HEK293 (cell line): ENCODE results near the gene ZAP70.

Source experiments
- CTCF ChIA-PET: fragments of 350-600 bp; formaldehyde crosslinking; extraction: SDS; loops from one replicate; lab custom pipeline; 2021; ENCODE audit warnings: antibody characterized with exemption; lab: Yijun Ruan, JAX
- POLR2A ChIA-PET: fragments of 300-600 bp; formaldehyde crosslinking; extraction: SDS; loops from one replicate; lab custom pipeline; 2020; ENCODE audit warnings: antibody characterized with exemption, inconsistent platforms; lab: Yijun Ruan, JAX
- H3K27ac ChIP-seq: fragments of 200-500 bp; sonication (Bioruptor generic); 2 replicates; pipeline ENCODE4 v1.5.1; 2014; ENCODE audit warnings: low read depth, low read length, control low read depth, inconsistent platforms; ENCODE audit errors: extremely low read depth
- H3K36me3 ChIP-seq, 2 experiments: fragments of 200-500 bp in 1 of 2; sonication (Bioruptor generic) in 1 of 2; 1 replicate in 1 of 2; 2 replicates in 1 of 2; pipeline ENCODE4 v1.5.1; 2014 to 2017; ENCODE audit warnings: inconsistent platforms in 2 of 2, low read length in 2 of 2; ENCODE audit not compliant: control insufficient read depth in 2 of 2, insufficient read depth in 1 of 2
- H3K4me1 ChIP-seq: fragments of 200-500 bp; sonication (Bioruptor generic); 2 replicates; pipeline ENCODE4 v1.5.1; 2014; ENCODE audit warnings: mild to moderate bottlenecking, low read length, inconsistent platforms; ENCODE audit not compliant: control insufficient read depth, insufficient read depth
- H3K4me3 ChIP-seq: 2 replicates; pipeline ENCODE4 v1.5.1; 2011; ENCODE audit warnings: low read depth, mild to moderate bottlenecking, control low read depth, low read length, moderate library complexity
- H3K9me3 ChIP-seq: fragments of 200-500 bp; sonication (Bioruptor generic); 2 replicates; pipeline ENCODE4 v1.5.1; 2014; ENCODE audit warnings: low read depth, low read length, inconsistent platforms; ENCODE audit not compliant: control insufficient read depth, insufficient read depth
- KLF10 ChIP-seq: fragments of 450-650 bp; IDR thresholded peaks from 2 replicates; pipeline ENCODE4 v1.5.1; 2018; ENCODE audit warnings: missing biosample characterization, mild to moderate bottlenecking, missing genetic modification characterization
- KLF9 ChIP-seq: fragments of 450-650 bp; formaldehyde crosslinking; IDR thresholded peaks from 2 replicates; pipeline ENCODE4 v1.5.1; 2016; ENCODE audit warnings: missing biosample characterization, missing genetic modification characterization, low read depth
- ZBTB21 ChIP-seq: fragments of 450-650 bp; formaldehyde crosslinking; IDR thresholded peaks from 2 replicates; pipeline ENCODE4 v1.5.1; 2017; ENCODE audit warnings: missing biosample characterization, missing genetic modification characterization
- ZFP3 ChIP-seq: fragments of 450-650 bp; formaldehyde crosslinking; IDR thresholded peaks from 2 replicates; pipeline ENCODE4 v1.5.1; 2016; ENCODE audit warnings: low read depth, missing biosample characterization, missing genetic modification characterization
- ZNF157 ChIP-seq: fragments of 450-650 bp; formaldehyde crosslinking; IDR thresholded peaks from 2 replicates; pipeline ENCODE4 v1.5.1; 2016; ENCODE audit warnings: missing biosample characterization, missing genetic modification characterization
- ZNF184 ChIP-seq: fragments of 450-650 bp; IDR thresholded peaks from 2 replicates; pipeline ENCODE4 v1.5.1; 2018; ENCODE audit warnings: missing biosample characterization, mild to moderate bottlenecking, missing genetic modification characterization
- ZNF223 ChIP-seq: fragments of 450-650 bp; formaldehyde crosslinking; IDR thresholded peaks from 2 replicates; pipeline ENCODE4 v1.5.1; 2016; ENCODE audit warnings: missing biosample characterization, missing genetic modification characterization
- ZNF302 ChIP-seq: fragments of 450-650 bp; formaldehyde crosslinking; IDR thresholded peaks from 2 replicates; pipeline ENCODE4 v1.5.1; 2016; ENCODE audit warnings: missing biosample characterization, missing genetic modification characterization, low read depth
- ZNF404 ChIP-seq: fragments of 450-650 bp; formaldehyde crosslinking; IDR thresholded peaks from 2 replicates; pipeline ENCODE4 v1.5.1; 2017; ENCODE audit warnings: missing biosample characterization, missing genetic modification characterization
- ZNF423 ChIP-seq: fragments of 450-650 bp; formaldehyde crosslinking; IDR thresholded peaks from 2 replicates; pipeline ENCODE4 v1.5.1; 2016; ENCODE audit warnings: missing biosample characterization, missing genetic modification characterization
- ZNF514 ChIP-seq: fragments of 450-650 bp; formaldehyde crosslinking; IDR thresholded peaks from 2 replicates; pipeline ENCODE4 v1.5.1; 2016; ENCODE audit warnings: missing biosample characterization, missing genetic modification characterization
- ZNF521 ChIP-seq: fragments of 450-650 bp; formaldehyde crosslinking; IDR thresholded peaks from 2 replicates; pipeline ENCODE4 v1.5.1; 2017; ENCODE audit warnings: missing biosample characterization, mild to moderate bottlenecking, missing genetic modification characterization
- ZNF549 ChIP-seq: fragments of 450-650 bp; IDR thresholded peaks from 2 replicates; pipeline ENCODE4 v1.5.1; 2018; ENCODE audit warnings: missing biosample characterization, missing genetic modification characterization, mild to moderate bottlenecking, inconsistent platforms, moderate library complexity
- ZNF629 ChIP-seq: fragments of 450-650 bp; formaldehyde crosslinking; IDR thresholded peaks from 2 replicates; pipeline ENCODE4 v1.5.1; 2017; ENCODE audit warnings: missing biosample characterization, missing genetic modification characterization
- ZNF707 ChIP-seq: fragments of 450-650 bp; formaldehyde crosslinking; IDR thresholded peaks from 2 replicates; pipeline ENCODE4 v1.5.1; 2016; ENCODE audit warnings: missing biosample characterization, missing genetic modification characterization
- ZNF830 ChIP-seq: fragments of 450-650 bp; IDR thresholded peaks from 2 replicates; pipeline ENCODE4 v1.5.0; 2018; ENCODE audit warnings: missing biosample characterization, missing genetic modification characterization, low read depth, mild to moderate bottlenecking, moderate library complexity
- ZXDB ChIP-seq: fragments of 450-650 bp; formaldehyde crosslinking; IDR thresholded peaks from 2 replicates; pipeline ENCODE4 v1.5.1; 2016; ENCODE audit warnings: missing biosample characterization, missing genetic modification characterization
- TF ChIP-seq, protein P1 (sequence below): fragments of 450-650 bp; formaldehyde crosslinking; optimal IDR thresholded peaks from 2 replicates; pipeline ENCODE3; 2016; ENCODE audit warnings: missing biosample characterization, mild to moderate bottlenecking, missing genetic modification characterization
- TF ChIP-seq, protein P2 (sequence below): fragments of 450-650 bp; IDR thresholded peaks from 2 replicates; pipeline ENCODE4 v1.5.1; 2018; ENCODE audit warnings: missing biosample characterization, missing genetic modification characterization
- TF ChIP-seq, protein P3 (sequence below): fragments of 450-650 bp; formaldehyde crosslinking; IDR thresholded peaks from 2 replicates; pipeline ENCODE4 v1.5.1; 2016; ENCODE audit warnings: missing biosample characterization, missing genetic modification characterization
- TF ChIP-seq, protein P4 (sequence below): fragments of 450-650 bp; formaldehyde crosslinking; IDR thresholded peaks from 2 replicates; pipeline ENCODE4 v1.5.1; 2016; ENCODE audit warnings: missing biosample characterization, missing genetic modification characterization
- TF ChIP-seq, protein P5 (sequence below): fragments of 450-650 bp; formaldehyde crosslinking; IDR thresholded peaks from 2 replicates; pipeline ENCODE4 v1.5.1; 2016; ENCODE audit warnings: missing biosample characterization, missing genetic modification characterization

ZAP70 gene

DNA sequence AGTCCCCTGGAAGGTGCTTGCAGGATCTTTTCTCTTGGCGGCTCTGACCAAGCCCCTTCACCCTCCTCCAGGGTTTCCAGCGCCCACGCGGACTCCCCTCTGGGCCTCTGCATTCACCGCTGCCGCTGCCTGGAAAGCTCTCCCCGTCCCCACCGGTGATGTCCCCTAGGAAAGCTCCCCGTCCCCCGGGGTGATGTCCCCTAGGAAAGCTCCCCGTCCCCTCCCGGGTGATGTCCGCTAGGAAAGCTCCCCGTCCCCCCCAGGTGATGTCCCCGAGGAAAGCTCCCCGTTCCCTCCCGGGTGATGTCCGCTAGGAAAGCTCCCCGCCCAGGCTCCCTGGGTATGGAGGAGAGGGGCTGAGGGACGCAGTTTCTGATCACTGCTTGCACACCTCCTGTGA is 27.9 kb downstream of the ZAP70 start:
- ChIA-PET POLR2A (no interaction called here), CTCF (interaction anchor here (0.6 to 3.9 kb wide), 15 partner anchors 10 to 1035 kb away, joined by 3 to 23 read pairs (median 4); no protein-coding TSS in a partner anchor)
- Histone ChIP-seq H3K9me3 (no peaks in the 10 kb centered on the region), H3K27ac (no peak overlapping the region), H3K4me3 (no peak overlapping the region), H3K36me3 (no peaks in the 10 kb centered on the region), H3K4me1 (no peaks in the 10 kb centered on the region)
- no peak for TF ChIP-seq KLF10
- TF ChIP-seq ZNF302 (tag by site-specific recombination): no peak
- TF ChIP-seq ZNF830 (tag by site-specific recombination): no peak
- TF ChIP-seq, protein P1, sequence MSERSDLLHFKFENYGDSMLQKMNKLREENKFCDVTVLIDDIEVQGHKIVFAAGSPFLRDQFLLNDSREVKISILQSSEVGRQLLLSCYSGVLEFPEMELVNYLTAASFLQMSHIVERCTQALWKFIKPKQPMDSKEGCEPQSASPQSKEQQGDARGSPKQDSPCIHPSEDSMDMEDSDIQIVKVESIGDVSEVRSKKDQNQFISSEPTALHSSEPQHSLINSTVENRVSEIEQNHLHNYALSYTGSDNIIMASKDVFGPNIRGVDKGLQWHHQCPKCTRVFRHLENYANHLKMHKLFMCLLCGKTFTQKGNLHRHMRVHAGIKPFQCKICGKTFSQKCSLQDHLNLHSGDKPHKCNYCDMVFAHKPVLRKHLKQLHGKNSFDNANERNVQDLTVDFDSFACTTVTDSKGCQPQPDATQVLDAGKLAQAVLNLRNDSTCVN: no peak
- TF ChIP-seq, protein P2, sequence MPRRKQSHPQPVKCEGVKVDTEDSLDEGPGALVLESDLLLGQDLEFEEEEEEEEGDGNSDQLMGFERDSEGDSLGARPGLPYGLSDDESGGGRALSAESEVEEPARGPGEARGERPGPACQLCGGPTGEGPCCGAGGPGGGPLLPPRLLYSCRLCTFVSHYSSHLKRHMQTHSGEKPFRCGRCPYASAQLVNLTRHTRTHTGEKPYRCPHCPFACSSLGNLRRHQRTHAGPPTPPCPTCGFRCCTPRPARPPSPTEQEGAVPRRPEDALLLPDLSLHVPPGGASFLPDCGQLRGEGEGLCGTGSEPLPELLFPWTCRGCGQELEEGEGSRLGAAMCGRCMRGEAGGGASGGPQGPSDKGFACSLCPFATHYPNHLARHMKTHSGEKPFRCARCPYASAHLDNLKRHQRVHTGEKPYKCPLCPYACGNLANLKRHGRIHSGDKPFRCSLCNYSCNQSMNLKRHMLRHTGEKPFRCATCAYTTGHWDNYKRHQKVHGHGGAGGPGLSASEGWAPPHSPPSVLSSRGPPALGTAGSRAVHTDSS (tag by site-specific recombination): no peak
- no peak for TF ChIP-seq ZNF707
- no peak for TF ChIP-seq ZNF549
- no peak for TF ChIP-seq ZFP3 (tag by site-specific recombination)
- TF ChIP-seq, protein P3, sequence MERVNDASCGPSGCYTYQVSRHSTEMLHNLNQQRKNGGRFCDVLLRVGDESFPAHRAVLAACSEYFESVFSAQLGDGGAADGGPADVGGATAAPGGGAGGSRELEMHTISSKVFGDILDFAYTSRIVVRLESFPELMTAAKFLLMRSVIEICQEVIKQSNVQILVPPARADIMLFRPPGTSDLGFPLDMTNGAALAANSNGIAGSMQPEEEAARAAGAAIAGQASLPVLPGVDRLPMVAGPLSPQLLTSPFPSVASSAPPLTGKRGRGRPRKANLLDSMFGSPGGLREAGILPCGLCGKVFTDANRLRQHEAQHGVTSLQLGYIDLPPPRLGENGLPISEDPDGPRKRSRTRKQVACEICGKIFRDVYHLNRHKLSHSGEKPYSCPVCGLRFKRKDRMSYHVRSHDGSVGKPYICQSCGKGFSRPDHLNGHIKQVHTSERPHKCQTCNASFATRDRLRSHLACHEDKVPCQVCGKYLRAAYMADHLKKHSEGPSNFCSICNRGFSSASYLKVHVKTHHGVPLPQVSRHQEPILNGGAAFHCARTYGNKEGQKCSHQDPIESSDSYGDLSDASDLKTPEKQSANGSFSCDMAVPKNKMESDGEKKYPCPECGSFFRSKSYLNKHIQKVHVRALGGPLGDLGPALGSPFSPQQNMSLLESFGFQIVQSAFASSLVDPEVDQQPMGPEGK (tag by site-specific recombination): no peak

DNA sequence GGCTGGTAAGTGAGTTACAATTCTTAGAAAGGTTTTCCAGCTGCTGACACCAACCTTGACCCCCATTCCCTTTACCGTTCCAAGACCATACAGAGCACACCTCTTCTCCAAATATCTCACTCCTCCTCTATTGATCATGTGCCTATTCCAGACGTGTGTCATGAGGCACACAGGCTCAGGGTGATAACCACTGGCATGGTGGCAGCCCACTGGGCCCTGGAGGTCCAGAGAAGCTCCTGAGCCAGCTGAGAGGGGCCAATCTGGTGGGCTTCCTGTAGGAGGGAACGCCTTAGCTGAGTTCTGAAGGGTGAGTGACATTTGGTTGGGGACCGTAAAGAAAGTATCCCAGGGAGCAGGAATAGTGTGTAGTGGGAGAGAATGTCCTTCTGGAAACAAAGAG is 28.3 kb downstream of the ZAP70 start:
- H3K4me3 ChIP-seq: no peak overlapping the region
- H3K9me3 ChIP-seq: no peaks in the 10 kb centered on the region
- POLR2A ChIA-PET: no interaction called here
- TF ChIP-seq ZNF223 (tag by site-specific recombination): no peak
- TF ChIP-seq ZNF423: no peak
- TF ChIP-seq ZNF157 (tag by site-specific recombination): no peak
- no peak for TF ChIP-seq ZNF629 (tag by site-specific recombination)
- TF ChIP-seq ZNF184: no peak
- no peak for TF ChIP-seq ZXDB
- no peak for TF ChIP-seq ZNF514 (tag by site-specific recombination)
- no peak for TF ChIP-seq ZNF404 (tag by site-specific recombination)
- TF ChIP-seq KLF9 (tag by site-specific recombination): no peak
- TF ChIP-seq, protein P4, sequence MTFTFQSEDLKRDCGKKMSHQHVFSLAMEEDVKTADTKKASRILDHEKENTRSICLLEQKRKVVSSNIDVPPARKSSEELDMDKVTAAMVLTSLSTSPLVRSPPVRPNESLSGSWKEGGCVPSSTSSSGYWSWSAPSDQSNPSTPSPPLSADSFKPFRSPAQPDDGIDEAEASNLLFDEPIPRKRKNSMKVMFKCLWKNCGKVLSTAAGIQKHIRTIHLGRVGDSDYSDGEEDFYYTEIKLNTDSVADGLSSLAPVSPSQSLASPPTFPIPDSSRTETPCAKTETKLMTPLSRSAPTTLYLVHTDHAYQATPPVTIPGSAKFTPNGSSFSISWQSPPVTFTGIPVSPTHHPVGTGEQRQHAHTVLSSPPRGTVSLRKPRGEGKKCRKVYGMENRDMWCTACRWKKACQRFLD (tag by site-specific recombination): no peak
- TF ChIP-seq ZNF521 (tag by site-specific recombination): no peak
- TF ChIP-seq, protein P5, sequence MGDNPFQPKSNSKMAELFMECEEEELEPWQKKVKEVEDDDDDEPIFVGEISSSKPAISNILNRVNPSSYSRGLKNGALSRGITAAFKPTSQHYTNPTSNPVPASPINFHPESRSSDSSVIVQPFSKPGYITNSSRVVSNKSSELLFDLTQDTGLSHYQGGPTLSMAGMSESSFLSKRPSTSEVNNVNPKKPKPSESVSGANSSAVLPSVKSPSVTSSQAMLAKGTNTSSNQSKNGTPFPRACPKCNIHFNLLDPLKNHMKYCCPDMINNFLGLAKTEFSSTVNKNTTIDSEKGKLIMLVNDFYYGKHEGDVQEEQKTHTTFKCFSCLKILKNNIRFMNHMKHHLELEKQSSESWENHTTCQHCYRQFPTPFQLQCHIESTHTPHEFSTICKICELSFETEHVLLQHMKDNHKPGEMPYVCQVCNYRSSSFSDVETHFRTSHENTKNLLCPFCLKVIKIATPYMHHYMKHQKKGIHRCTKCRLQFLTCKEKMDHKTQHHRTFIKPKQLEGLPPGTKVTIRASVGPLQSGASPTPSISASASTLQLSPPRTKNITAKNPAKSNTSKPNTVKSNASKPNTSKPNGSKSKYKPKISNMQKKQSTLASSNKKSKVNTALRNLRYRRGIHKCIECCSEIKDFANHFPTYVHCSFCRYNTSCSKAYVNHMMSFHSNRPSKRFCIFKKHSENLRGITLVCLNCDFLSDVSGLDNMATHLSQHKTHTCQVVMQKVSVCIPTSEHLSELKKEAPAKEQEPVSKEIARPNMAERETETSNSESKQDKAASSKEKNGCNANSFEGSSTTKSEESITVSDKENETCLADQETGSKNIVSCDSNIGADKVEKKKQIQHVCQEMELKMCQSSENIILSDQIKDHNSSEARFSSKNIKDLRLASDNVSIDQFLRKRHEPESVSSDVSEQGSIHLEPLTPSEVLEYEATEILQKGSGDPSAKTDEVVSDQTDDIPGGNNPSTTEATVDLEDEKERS: no peak
- TF ChIP-seq ZBTB21 (tag by site-specific recombination): no peak
- CTCF ChIA-PET: interaction anchor here (0.7 to 3.9 kb wide), 10 partner anchors 10 to 694 kb away, joined by 3 to 23 read pairs (median 7); no protein-coding TSS in a partner anchor
- no peak overlapping the region for H3K27ac ChIP-seq
- no peaks in the 10 kb centered on the region for H3K36me3 ChIP-seq
- H3K4me1 ChIP-seq: no peaks in the 10 kb centered on the region
